Natural killer cell (primary cell): ENCODE measurements around the gene SLC17A5. TPM values are rescaled to one million over a fixed set of nuclear protein-coding genes. Genes with fewer than 3 reads are reported as not detected.

Experiments used
- ATAC-seq, 3 donors: fragments of 150-1000 bp in 2 of 3; fragments of 200-7000 bp in 1 of 3; cut with Tn5 transposase; 1 replicate in 1 of 3; 2 replicates in 2 of 3; pipeline ENCODE4 v1.10.0; 2021; ENCODE audit warnings: mild to moderate bottlenecking in 2 of 3, moderate library complexity in 2 of 3
- DNase-seq, 2 donors: peaks; one replicate each; pipeline versions ENCODE4 v3.0.0 to v3.0.0-alpha.2; 2013 to 2021; ENCODE audit warnings: mixed read lengths in 1 of 2
- H3K27ac ChIP-seq: one replicate; pipeline ENCODE4 v1.5.1; 2013; ENCODE audit warnings: mild to moderate bottlenecking, low read length
- H3K27me3 ChIP-seq: one replicate; pipeline ENCODE4 v1.6.1; 2013; ENCODE audit warnings: low read length; ENCODE audit not compliant: control insufficient read depth, insufficient read depth
- H3K36me3 ChIP-seq: one replicate; pipeline ENCODE4 v1.6.1; 2013; ENCODE audit warnings: low read length; ENCODE audit not compliant: control insufficient read depth, insufficient read depth
- H3K4me1 ChIP-seq: one replicate; pipeline ENCODE4 v1.6.1; 2013; ENCODE audit warnings: low read length; ENCODE audit not compliant: control insufficient read depth, insufficient read depth
- H3K4me3 ChIP-seq: one replicate; pipeline ENCODE4 v1.5.1; 2013; ENCODE audit warnings: low read length
- H3K9me3 ChIP-seq: one replicate; pipeline ENCODE4 v1.6.1; 2013; ENCODE audit warnings: low read length; ENCODE audit not compliant: control insufficient read depth, insufficient read depth
- H3K27ac Mint-ChIP-seq, 2 donors: one replicate each; pipeline ENCODE4 v1.8.0; 2022; ENCODE audit warnings: mild to moderate bottlenecking in 2 of 2, mixed read lengths in 2 of 2, moderate library complexity in 1 of 2
- H3K27me3 Mint-ChIP-seq, 2 donors: one replicate each; pipeline ENCODE4 v1.8.0; 2022; ENCODE audit warnings: low read depth in 2 of 2, mixed read lengths in 2 of 2
- H3K36me3 Mint-ChIP-seq: one replicate; pipeline ENCODE4 v1.8.0; 2022; ENCODE audit warnings: mixed read lengths
- H3K4me1 Mint-ChIP-seq, 2 donors: one replicate each; pipeline ENCODE4 v1.8.0; 2022; ENCODE audit warnings: mixed read lengths in 2 of 2
- H3K4me3 Mint-ChIP-seq: one replicate; pipeline ENCODE4 v1.8.0; 2022; ENCODE audit warnings: mild to moderate bottlenecking, moderate library complexity, mixed read lengths
- H3K9me3 Mint-ChIP-seq, 2 donors: one replicate each; pipeline ENCODE4 v1.8.0; 2022; ENCODE audit warnings: mixed read lengths in 2 of 2
- WGBS: methylation state at CpG from one replicate; pipeline ENCODE4 v1.1.7; 2013; ENCODE audit warnings: missing lambda C conversion rate; ENCODE audit not compliant: insufficient coverage; 5-methylcytosine and 5-hydroxymethylcytosine counted together
- intact Hi-C: fragments of 100-400 bp; cut with micrococcal nuclease; formaldehyde crosslinking; loops from one replicate; pipeline ENCODE4 v1.14.2; 2022
- total RNA-seq, 4 donors: library from RNA; stranded (reverse); fragments of 120-200 nt in 1 of 4; gene quantifications; one replicate each; pipeline versions ENCODE4 v1.2.3 to v1.2.4, GENCODE V29; 2013 to 2022
- TF ChIP-seq, protein P1 (sequence below): fragments of 200-600 bp; IDR thresholded peaks from one replicate; pipeline ENCODE4 v1.8.0; 2022; ENCODE audit warnings: antibody characterized with exemption

SLC17A5 gene
- total RNA-seq, 3 donors from 2014 or later (not counting 1 experiment from before 2014, with no cell fraction given) = 8.5 to 13.8 (median 9.1) TPM

DNA sequence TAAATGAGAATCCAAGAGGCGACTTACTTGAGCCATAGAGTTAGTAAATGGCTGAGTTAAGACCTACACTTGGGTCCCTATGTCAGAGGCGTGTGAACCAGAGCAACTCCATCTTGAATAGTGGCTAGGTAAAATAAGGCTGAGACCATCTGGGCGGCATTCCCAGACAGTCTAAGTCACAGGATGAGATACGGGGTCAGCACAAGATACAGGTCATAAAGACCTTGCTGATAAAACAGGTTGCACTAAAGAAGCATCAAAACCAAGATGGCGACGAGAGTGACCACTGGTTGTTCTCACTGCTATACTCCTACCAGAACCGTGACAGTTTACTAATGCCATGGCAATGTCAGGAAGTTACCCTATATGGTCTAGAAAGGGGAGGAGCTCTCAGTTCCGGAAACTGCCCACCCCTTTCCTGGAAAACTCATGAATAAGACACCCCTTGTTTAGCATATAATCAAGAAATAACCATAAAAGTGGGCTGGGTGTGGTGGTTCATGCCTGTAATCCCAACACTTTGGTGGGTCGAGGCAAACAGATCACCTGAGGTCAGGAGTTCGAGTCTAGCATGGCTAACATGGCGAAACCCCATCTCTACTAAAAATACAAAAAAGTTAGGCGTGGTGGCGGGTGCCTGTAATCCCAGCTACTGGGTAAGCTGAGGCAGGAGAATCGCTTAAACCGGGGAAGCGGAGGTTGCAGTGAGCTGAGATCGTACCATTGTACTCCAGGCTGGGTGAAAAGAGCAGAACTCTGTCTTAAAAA is 89.0 kb downstream of the SLC17A5 start:
- WGBS = 96% methylated on average over 13 of the region's 17 CpGs
- no peaks in the 10 kb centered on the region for H3K36me3 ChIP-seq
- H3K4me1 Mint-ChIP-seq = peaks cover 0 to 5% of the 10 kb centered on the region in 2 donors
- no peak overlapping the region for H3K27ac Mint-ChIP-seq
- H3K4me1 ChIP-seq = no peaks in the 10 kb centered on the region
- no peaks in the 10 kb centered on the region for H3K9me3 Mint-ChIP-seq
- H3K27me3 Mint-ChIP-seq = no peaks in the 10 kb centered on the region
- intact Hi-C loops = no loop called here
- TF ChIP-seq, protein P1, sequence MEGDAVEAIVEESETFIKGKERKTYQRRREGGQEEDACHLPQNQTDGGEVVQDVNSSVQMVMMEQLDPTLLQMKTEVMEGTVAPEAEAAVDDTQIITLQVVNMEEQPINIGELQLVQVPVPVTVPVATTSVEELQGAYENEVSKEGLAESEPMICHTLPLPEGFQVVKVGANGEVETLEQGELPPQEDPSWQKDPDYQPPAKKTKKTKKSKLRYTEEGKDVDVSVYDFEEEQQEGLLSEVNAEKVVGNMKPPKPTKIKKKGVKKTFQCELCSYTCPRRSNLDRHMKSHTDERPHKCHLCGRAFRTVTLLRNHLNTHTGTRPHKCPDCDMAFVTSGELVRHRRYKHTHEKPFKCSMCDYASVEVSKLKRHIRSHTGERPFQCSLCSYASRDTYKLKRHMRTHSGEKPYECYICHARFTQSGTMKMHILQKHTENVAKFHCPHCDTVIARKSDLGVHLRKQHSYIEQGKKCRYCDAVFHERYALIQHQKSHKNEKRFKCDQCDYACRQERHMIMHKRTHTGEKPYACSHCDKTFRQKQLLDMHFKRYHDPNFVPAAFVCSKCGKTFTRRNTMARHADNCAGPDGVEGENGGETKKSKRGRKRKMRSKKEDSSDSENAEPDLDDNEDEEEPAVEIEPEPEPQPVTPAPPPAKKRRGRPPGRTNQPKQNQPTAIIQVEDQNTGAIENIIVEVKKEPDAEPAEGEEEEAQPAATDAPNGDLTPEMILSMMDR = no peak
- H3K4me3 Mint-ChIP-seq = no peak overlapping the region
- H3K9me3 ChIP-seq = no peaks in the 10 kb centered on the region
- ATAC-seq (no peak), DNase-seq (no peak)
- no peaks in the 10 kb centered on the region for H3K27me3 ChIP-seq
- H3K4me3 ChIP-seq = no peak overlapping the region
- no peak overlapping the region for H3K27ac ChIP-seq
- H3K36me3 Mint-ChIP-seq = no peaks in the 10 kb centered on the region

DNA sequence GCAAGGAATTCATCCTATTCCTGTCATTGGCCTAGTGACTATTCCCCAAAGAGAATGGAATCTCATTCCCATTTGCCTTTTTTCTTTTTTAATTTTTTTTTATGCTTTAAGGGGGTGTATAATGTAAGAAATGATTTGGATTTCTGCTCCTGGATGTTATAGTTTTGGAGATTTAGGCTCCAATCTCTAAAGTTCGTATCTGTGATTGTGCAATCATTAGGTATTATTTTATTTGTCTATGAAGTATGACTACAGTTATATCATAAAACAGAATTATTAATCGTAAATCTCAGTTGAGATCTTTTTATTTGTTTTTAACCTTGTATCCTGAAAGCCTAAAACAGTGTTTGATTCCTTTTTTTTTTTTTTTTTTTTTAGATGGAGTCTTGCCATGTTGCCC is 91.2 kb downstream of the SLC17A5 start:
- TF ChIP-seq, protein P1 = no peak
- ATAC-seq (no peak), DNase-seq (no peak)
- Histone ChIP-seq H3K27me3 (no peaks in the 10 kb centered on the region), H3K9me3 (no peaks in the 10 kb centered on the region), H3K4me1 (no peaks in the 10 kb centered on the region), H3K36me3 (no peaks in the 10 kb centered on the region), H3K4me3 (no peak overlapping the region), H3K27ac (no peak overlapping the region)
- H3K27me3 Mint-ChIP-seq = no peaks in the 10 kb centered on the region
- H3K27ac Mint-ChIP-seq = no peak overlapping the region
- H3K4me1 Mint-ChIP-seq = peaks cover 0 to 5% of the 10 kb centered on the region in 2 donors
- intact Hi-C loops = no loop called here
- H3K36me3 Mint-ChIP-seq = no peaks in the 10 kb centered on the region
- no peak overlapping the region for H3K4me3 Mint-ChIP-seq
- no peaks in the 10 kb centered on the region for H3K9me3 Mint-ChIP-seq
- no CpG with 5 or more reads among the region's 2 CpGs for WGBS

DNA sequence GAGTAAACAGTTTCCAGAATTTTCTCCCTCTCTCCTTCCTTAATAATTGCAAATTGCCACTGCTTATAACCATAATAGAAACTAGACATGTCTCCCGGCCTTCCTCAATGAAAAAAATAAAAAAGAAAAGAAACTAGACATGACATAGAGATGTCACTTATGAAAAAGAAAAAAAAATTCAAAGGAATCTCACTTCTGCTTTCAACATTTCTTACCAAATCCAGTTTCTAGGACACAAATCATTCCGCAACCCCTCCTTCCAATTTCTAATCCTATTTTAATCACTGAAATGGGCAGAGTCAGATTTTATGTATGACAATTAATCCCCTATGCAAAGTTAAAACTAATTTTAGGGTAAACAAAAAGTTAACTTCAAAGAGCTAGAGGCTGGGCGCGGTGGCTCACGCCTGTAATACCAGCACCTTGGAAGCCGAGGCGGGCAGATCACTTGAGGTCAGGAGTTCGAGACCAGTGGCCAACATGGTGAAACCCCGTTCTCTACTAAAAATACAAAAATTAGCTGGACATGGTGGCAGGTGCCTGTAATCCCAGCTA is 92.9 kb downstream of the SLC17A5 start:
- intact Hi-C loops = no loop called here
- no peaks in the 10 kb centered on the region for H3K36me3 Mint-ChIP-seq
- ATAC-seq = no peak
- Histone ChIP-seq H3K36me3 (no peaks in the 10 kb centered on the region), H3K27me3 (no peaks in the 10 kb centered on the region), H3K27ac (no peak overlapping the region), H3K4me1 (no peaks in the 10 kb centered on the region), H3K4me3 (no peak overlapping the region), H3K9me3 (no peaks in the 10 kb centered on the region)
- H3K4me1 Mint-ChIP-seq = peaks cover 0 to 5% of the 10 kb centered on the region in 2 donors
- no peaks in the 10 kb centered on the region for H3K27me3 Mint-ChIP-seq
- TF ChIP-seq, protein P1 = no peak
- no peak for DNase-seq
- H3K9me3 Mint-ChIP-seq = no peaks in the 10 kb centered on the region
- H3K27ac Mint-ChIP-seq = no peak overlapping the region
- no peak overlapping the region for H3K4me3 Mint-ChIP-seq
- WGBS = 88% methylated on average over 9 of the region's 9 CpGs
